ENCODE results near the gene OPN4.

The OPN4 gene

GRCh38 chr10:86681047-86681446 is 26.7 kb downstream of the OPN4 start:
- DNase-seq (ENCODE audit: low spot score) = no peak

GRCh38 chr10:86681722-86682386 is 27.5 kb downstream of the OPN4 start:
- no peak for DNase-seq (ENCODE audit: low spot score)

GRCh38 chr10:86682675-86683074 is 28.3 kb downstream of the OPN4 start:
- no peak for DNase-seq (ENCODE audit: low spot score)

GRCh38 chr10:86684331-86685097 is 30.2 kb downstream of the OPN4 start:
- peak; percentile 63 for DNase-seq (ENCODE audit: low spot score)

GRCh38 chr10:86685416-86685815 is 31.1 kb downstream of the OPN4 start:
- DNase-seq (ENCODE audit: low spot score) = no peak

GRCh38 chr10:86685893-86686632 is 31.7 kb downstream of the OPN4 start:
- DNase-seq (ENCODE audit: low spot score) = no peak

- no peak for DNase-seq (ENCODE audit: low spot score)
These were observed 32.6 kb downstream of the OPN4 start for GRCh38 chr10:86686972-86687371.

- peak; percentile 74 for DNase-seq (ENCODE audit: low spot score)
These were observed 33.4 kb downstream of the OPN4 start for GRCh38 chr10:86687750-86688149.

- peak; percentile 88 for DNase-seq (ENCODE audit: low spot score)
These were observed 34.1 kb downstream of the OPN4 start for GRCh38 chr10:86688398-86688921.

GRCh38 chr10:86689146-86689545 is 34.8 kb downstream of the OPN4 start:
- DNase-seq (ENCODE audit: low spot score) = no peak

GRCh38 chr10:86690231-86690630 is 35.9 kb downstream of the OPN4 start:
- no peak for DNase-seq (ENCODE audit: low spot score)

GRCh38 chr10:86690657-86691084 is 36.3 kb downstream of the OPN4 start:
- DNase-seq (ENCODE audit: low spot score) = no peak

- no peak for DNase-seq (ENCODE audit: low spot score)
These were observed 37.1 kb downstream of the OPN4 start for GRCh38 chr10:86691333-86692022.

GRCh38 chr10:86692023-86692514 is 37.7 kb downstream of the OPN4 start:
- DNase-seq (ENCODE audit: low spot score) = no peak

GRCh38 chr10:86692664-86693063 is 38.3 kb downstream of the OPN4 start:
- DNase-seq (ENCODE audit: low spot score) = no peak

- DNase-seq (ENCODE audit: low spot score) = no peak
These were observed 38.9 kb downstream of the OPN4 start for GRCh38 chr10:86693275-86693674.

GRCh38 chr10:86693721-86694369 is 39.5 kb downstream of the OPN4 start:
- DNase-seq (ENCODE audit: low spot score) = peak; percentile 82

GRCh38 chr10:86698207-86698940 is 44.0 kb downstream of the OPN4 start:
- no peak for DNase-seq (ENCODE audit: low spot score)

- no peak for DNase-seq (ENCODE audit: low spot score)
These were observed 44.8 kb downstream of the OPN4 start for GRCh38 chr10:86699125-86699524.

- no peak for DNase-seq (ENCODE audit: low spot score)
These were observed 45.2 kb downstream of the OPN4 start for GRCh38 chr10:86699541-86699940.

Measured in AG20443 (cell line).